Upper lobe of left lung (tissue), 6 donors: ENCODE data around the gene ZNF221. TPM values are rescaled to one million over a fixed set of nuclear protein-coding genes. Genes with fewer than 3 reads are reported as not detected.

Source experiments
- ATAC-seq, 2 donors: fragments of 200-7000 bp; cut with Tn5 transposase; one replicate each; pipeline ENCODE4 v1.9.1; 2022; ENCODE audit warnings: mild to moderate bottlenecking in 2 of 2, moderate library complexity in 2 of 2; ENCODE audit not compliant: low FRiP score in 2 of 2
- DNase-seq, 2 donors: peaks; one replicate each; pipeline ENCODE4 v3.0.0-alpha.2; 2019 to 2020
- H3K27ac ChIP-seq, 4 donors: fragments of 200-600 bp; sonication (generic); one replicate each; pipeline ENCODE4 v1.5.1; 2016 to 2019
- H3K27me3 ChIP-seq, 4 donors: fragments of 200-600 bp; sonication (generic); one replicate each; pipeline ENCODE4 v1.5.1; 2017 to 2019
- H3K36me3 ChIP-seq, 4 donors: fragments of 200-600 bp; sonication (generic); one replicate each; pipeline ENCODE4 v1.5.1; 2016 to 2019
- H3K4me1 ChIP-seq, 4 donors: fragments of 200-600 bp; sonication (generic); one replicate each; pipeline ENCODE4 v1.5.1; 2018 to 2019
- H3K4me3 ChIP-seq, 4 donors: fragments of 200-600 bp; sonication (generic); one replicate each; pipeline ENCODE4 v1.5.1; 2017 to 2019; ENCODE audit warnings: mild to moderate bottlenecking in 2 of 4, moderate library complexity in 1 of 4
- H3K9me3 ChIP-seq, 4 donors: fragments of 200-600 bp; sonication (generic); one replicate each; pipeline ENCODE4 v1.5.1; 2018 to 2019
- CTCF ChIP-seq, 6 experiments: fragments of 450-650 bp in 4 of 6; fragments of 200-600 bp in 2 of 6; sonication (generic) in 2 of 6; IDR thresholded peaks; one replicate each; pipeline ENCODE4 v1.5.1; 2016 to 2019; ENCODE audit warnings: antibody characterized with exemption in 6 of 6
- EP300 ChIP-seq, 4 donors: sonication (generic); formaldehyde crosslinking; IDR thresholded peaks; one replicate each; pipeline ENCODE4 v1.5.1; 2017; ENCODE audit warnings: antibody characterized with exemption in 4 of 4, control low read depth in 2 of 4
- POLR2A ChIP-seq, 4 donors: fragments of 450-650 bp; IDR thresholded peaks; one replicate each; pipeline ENCODE4 v1.5.1; 2016 to 2017; ENCODE audit warnings: antibody characterized with exemption in 4 of 4, mild to moderate bottlenecking in 2 of 4
- POLR2AphosphoS5 ChIP-seq, 2 donors: sonication (generic); formaldehyde crosslinking; IDR thresholded peaks; one replicate each; pipeline ENCODE4 v1.5.1; 2017; ENCODE audit warnings: antibody characterized with exemption in 2 of 2
- WGBS, 2 donors: methylation state at CpG; one replicate each; pipeline ENCODE4 v1.1.5; 2017 to 2018; 5-methylcytosine and 5-hydroxymethylcytosine counted together
- total RNA-seq, 6 donors: library from RNA; depleted of rRNA in 4 of 6; stranded (reverse); fragments of >200 nt in 4 of 6; gene quantifications; one replicate each; pipeline versions ENCODE4 v1.1.0 to v1.2.1, GENCODE V29; 2016 to 2021
- donor health status: DM: no; HTN: no; CAD: no; lungs with moderate emphysema.
- donor health status: DM: no; HTN: yes; CAD: no; lungs with severe emphysema.

Gene ZNF221
- total RNA-seq, 6 donors from 2014 or later: 1.4 to 16.8 (median 3.5) TPM

- Histone ChIP-seq H3K4me1 (no peaks in the 10 kb centered on the region), H3K4me3 (no peak overlapping the region), H3K27me3 (no peaks in the 10 kb centered on the region), H3K36me3 (peaks cover 64 to 100% (median 84%) of the 10 kb centered on the region in 4 donors), H3K27ac (no peak overlapping the region), H3K9me3 (peaks cover 19 to 46% (median 36%) of the 10 kb centered on the region in 4 donors)
- no peak for DNase-seq
- no peak for ATAC-seq
- TF ChIP-seq POLR2AphosphoS5 (IDR thresholded peaks at IDR 0.05): no peak
- no peak for TF ChIP-seq CTCF (IDR thresholded peaks at IDR 0.05)
- no peak for TF ChIP-seq EP300 (IDR thresholded peaks at IDR 0.05)
- no peak for TF ChIP-seq POLR2A (IDR thresholded peaks at IDR 0.05)
Measured at GRCh38 chr19:43923875-43924274, 27.2 kb upstream of the ZNF221 start.

GRCh38 chr19:43928820-43929219, 22.2 kb upstream of the ZNF221 start:
- ATAC-seq (no peak), DNase-seq (no peak)
- peaks cover 58 to 92% (median 80%) of the 10 kb centered on the region in 4 donors for H3K36me3 ChIP-seq
- no peak overlapping the region for H3K27ac ChIP-seq
- peaks cover 1 to 12% (median 4%) of the 10 kb centered on the region in 4 donors for H3K4me1 ChIP-seq
- no peaks in the 10 kb centered on the region for H3K27me3 ChIP-seq
- no peak overlapping the region for H3K4me3 ChIP-seq
- H3K9me3 ChIP-seq: peaks cover 0 to 17% (median 9%) of the 10 kb centered on the region in 4 donors
- TF ChIP-seq POLR2A (IDR thresholded peaks at IDR 0.05): no peak
- no peak for TF ChIP-seq POLR2AphosphoS5 (IDR thresholded peaks at IDR 0.05)
- TF ChIP-seq EP300 (IDR thresholded peaks at IDR 0.05): no peak
- WGBS, 2 donors: 94 to 98% methylated on average over 5 of the region's 5 CpGs

- no peak for TF ChIP-seq EP300 (IDR thresholded peaks at IDR 0.05)
- no peak for TF ChIP-seq POLR2AphosphoS5 (IDR thresholded peaks at IDR 0.05)
- no peak for TF ChIP-seq CTCF (IDR thresholded peaks at IDR 0.05)
- Histone ChIP-seq H3K27me3 (no peaks in the 10 kb centered on the region), H3K36me3 (peaks cover 18 to 37% (median 35%) of the 10 kb centered on the region in 4 donors), H3K4me3 (peak overlapping the region; percentile 57 to 88 (median 65)), H3K9me3 (no peaks in the 10 kb centered on the region), H3K4me1 (peaks cover 10 to 25% (median 16%) of the 10 kb centered on the region in 4 donors), H3K27ac (peak overlapping the region; percentile 78 to 86 (median 82))
- WGBS, 2 donors: 8% methylated on average over 15 of the region's 15 CpGs
- ATAC-seq (no peak), DNase-seq (no peak)
Measured at GRCh38 chr19:43934055-43934984, 16.7 kb upstream of the ZNF221 start.

- TF ChIP-seq POLR2A (IDR thresholded peaks at IDR 0.05) (peak in 1 of 4 donors; percentile 62), POLR2AphosphoS5 (IDR thresholded peaks at IDR 0.05) (peak; percentile 67 to 70), CTCF (IDR thresholded peaks at IDR 0.05) (peak in 1 of 6 experiments; percentile 11), EP300 (IDR thresholded peaks at IDR 0.05) (no peak)
- Histone ChIP-seq H3K36me3 (peaks cover 14 to 29% (median 27%) of the 10 kb centered on the region in 4 donors), H3K27me3 (no peaks in the 10 kb centered on the region), H3K4me3 (peak within 1 kb of the TSS; percentile 57 to 88 (median 65)), H3K27ac (peak within 1 kb of the TSS; percentile 78 to 86 (median 82)), H3K9me3 (no peaks in the 10 kb centered on the region), H3K4me1 (peaks cover 10 to 25% (median 16%) of the 10 kb centered on the region in 4 donors)
- ATAC-seq (peak; percentile 97 to 100), DNase-seq (peak; percentile 92 to 95)
- 1% methylated on average over 18 to 33 of the region's 42 CpGs for WGBS, 2 donors
Measured at GRCh38 chr19:43934985-43935708, 15.9 kb upstream of the ZNF221 start, which contains the start of gene ZNF45. TSS of gene ZNF45 (minus strand) at chr19:43935282. CDS start at chr19:43922185, 13,097 bp downstream.

- DNase-seq: no peak
- H3K9me3 ChIP-seq: no peaks in the 10 kb centered on the region
- H3K4me1 ChIP-seq: peaks cover 10 to 25% (median 16%) of the 10 kb centered on the region in 4 donors
- no peak for TF ChIP-seq EP300 (IDR thresholded peaks at IDR 0.05)
- TF ChIP-seq CTCF (IDR thresholded peaks at IDR 0.05): no peak
- TF ChIP-seq POLR2AphosphoS5 (IDR thresholded peaks at IDR 0.05): no peak
- no peak for TF ChIP-seq POLR2A (IDR thresholded peaks at IDR 0.05)
- no peak overlapping the region for H3K4me3 ChIP-seq
- no peak for ATAC-seq
- H3K27ac ChIP-seq: no peak overlapping the region
- peaks cover 11 to 18% (median 17%) of the 10 kb centered on the region in 4 donors for H3K36me3 ChIP-seq
- H3K27me3 ChIP-seq: no peaks in the 10 kb centered on the region
- 73 to 84% methylated on average over 5 of the region's 5 CpGs for WGBS, 2 donors
Measured at GRCh38 chr19:43936188-43936587, 14.8 kb upstream of the ZNF221 start.
